ENCODE data around the gene CANX.

DNA sequence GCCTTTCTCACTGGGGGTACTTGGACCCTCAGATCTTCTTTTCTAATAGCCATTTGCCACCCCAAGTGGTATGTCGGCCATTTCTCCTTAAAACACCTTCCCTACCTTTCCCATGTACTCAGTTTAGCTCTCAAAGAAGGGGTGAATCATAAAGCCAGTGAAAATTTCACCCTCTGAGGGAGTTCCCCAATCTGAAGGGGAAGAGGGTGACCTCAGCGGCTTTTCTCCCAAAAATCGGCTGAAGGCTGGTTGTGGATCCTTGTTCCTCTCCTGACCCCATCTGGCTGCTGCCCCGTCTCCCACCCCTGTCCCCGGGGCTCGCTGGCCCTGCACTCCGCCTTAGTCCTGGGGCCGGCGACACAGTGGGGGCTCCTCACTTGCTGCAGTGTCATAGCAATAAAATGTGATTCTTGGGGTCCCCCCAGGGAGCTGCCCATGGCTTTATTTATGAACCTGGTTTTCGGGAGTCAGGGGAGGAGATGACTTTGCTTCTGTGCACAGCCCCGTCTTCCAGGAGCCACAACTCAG, 77.7 kb downstream of the CANX start:
- TF ChIP-seq ZBTB49 (CRISPR knock-in tag; IDR thresholded peaks at IDR 0.05; ENCODE audit: borderline replicate concordance) (no peak), JUN (IDR thresholded peaks at IDR 0.05; ENCODE audit: borderline replicate concordance, low read depth, low read length) (no peak), JUN (CRISPR knock-in tag; IDR thresholded peaks at IDR 0.05; ENCODE audit: borderline replicate concordance) (no peak), REST (IDR thresholded peaks at IDR 0.05; ENCODE audit: borderline replicate concordance) (no peak), REST (CRISPR knock-in tag; IDR thresholded peaks at IDR 0.05; ENCODE audit: low read depth) (no peak), MITF (IDR thresholded peaks at IDR 0.05) (no peak), PURB (CRISPR knock-in tag; IDR thresholded peaks at IDR 0.05; ENCODE audit: low read depth) (no peak), POLR2A (conservative IDR thresholded peaks at IDR 0.05) (no peak), MTA1 (IDR thresholded peaks at IDR 0.05; ENCODE audit: borderline replicate concordance) (no peak), FOXK2 (conservative IDR thresholded peaks at IDR 0.05 in 1 of 2, IDR thresholded peaks at IDR 0.05 in 1 of 2; ENCODE audit: low read depth in 2 of 2) (no peak), GTF2B (IDR thresholded peaks at IDR 0.05; ENCODE audit: extremely low read depth, insufficient read length) (no peak)
- TF ChIP-seq, protein P1, sequence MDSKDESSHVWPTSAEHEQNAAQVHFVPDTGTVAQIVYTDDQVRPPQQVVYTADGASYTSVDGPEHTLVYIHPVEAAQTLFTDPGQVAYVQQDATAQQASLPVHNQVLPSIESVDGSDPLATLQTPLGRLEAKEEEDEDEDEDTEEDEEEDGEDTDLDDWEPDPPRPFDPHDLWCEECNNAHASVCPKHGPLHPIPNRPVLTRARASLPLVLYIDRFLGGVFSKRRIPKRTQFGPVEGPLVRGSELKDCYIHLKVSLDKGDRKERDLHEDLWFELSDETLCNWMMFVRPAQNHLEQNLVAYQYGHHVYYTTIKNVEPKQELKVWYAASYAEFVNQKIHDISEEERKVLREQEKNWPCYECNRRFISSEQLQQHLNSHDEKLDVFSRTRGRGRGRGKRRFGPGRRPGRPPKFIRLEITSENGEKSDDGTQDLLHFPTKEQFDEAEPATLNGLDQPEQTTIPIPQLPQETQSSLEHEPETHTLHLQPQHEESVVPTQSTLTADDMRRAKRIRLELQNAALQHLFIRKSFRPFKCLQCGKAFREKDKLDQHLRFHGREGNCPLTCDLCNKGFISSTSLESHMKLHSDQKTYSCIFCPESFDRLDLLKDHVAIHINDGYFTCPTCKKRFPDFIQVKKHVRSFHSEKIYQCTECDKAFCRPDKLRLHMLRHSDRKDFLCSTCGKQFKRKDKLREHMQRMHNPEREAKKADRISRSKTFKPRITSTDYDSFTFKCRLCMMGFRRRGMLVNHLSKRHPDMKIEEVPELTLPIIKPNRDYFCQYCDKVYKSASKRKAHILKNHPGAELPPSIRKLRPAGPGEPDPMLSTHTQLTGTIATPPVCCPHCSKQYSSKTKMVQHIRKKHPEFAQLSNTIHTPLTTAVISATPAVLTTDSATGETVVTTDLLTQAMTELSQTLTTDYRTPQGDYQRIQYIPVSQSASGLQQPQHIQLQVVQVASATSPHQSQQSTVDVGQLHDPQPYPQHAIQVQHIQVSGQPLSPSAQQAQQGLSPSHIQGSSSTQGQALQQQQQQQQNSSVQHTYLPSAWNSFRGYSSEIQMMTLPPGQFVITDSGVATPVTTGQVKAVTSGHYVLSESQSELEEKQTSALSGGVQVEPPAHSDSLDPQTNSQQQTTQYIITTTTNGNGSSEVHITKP (IDR thresholded peaks at IDR 0.05; ENCODE audit: partially characterized antibody): no peak
